Spleen (tissue), 7 donors: Measurements from ENCODE around the gene KRT7.

Source experiments
- POLR2A ChIP-seq, 3 donors: fragments of 450-650 bp; IDR thresholded peaks; one replicate each; pipeline ENCODE4 v1.5.1; 2017; ENCODE audit warnings: antibody characterized with exemption in 3 of 3, mild to moderate bottlenecking in 1 of 3
- POLR2AphosphoS5 ChIP-seq, 3 donors: sonication (generic); formaldehyde crosslinking; IDR thresholded peaks; one replicate each; pipeline ENCODE4 v1.5.1; 2017; ENCODE audit warnings: antibody characterized with exemption in 3 of 3
- TF ChIP-seq, protein P1 (sequence below), 11 experiments: fragments of 200-600 bp in 7 of 11; fragments of 450-650 bp in 4 of 11; sonication (generic) in 4 of 11; IDR thresholded peaks in 8 of 11; conservative IDR thresholded peaks in 3 of 11; 1 replicate in 7 of 11; 2 replicates in 4 of 11; pipeline versions ENCODE4 v1.4.0 to v1.8.0; 2016 to 2021; ENCODE audit warnings: antibody characterized with exemption in 11 of 11, inconsistent platforms in 4 of 11, mild to moderate bottlenecking in 1 of 11
- donor health status: DM: no; HTN: no; CAD: no; lungs with moderate emphysema.
- donor health status: DM: no; HTN: no; CAD: no.
- donor health status: DM: no; HTN: no; CAD: no.

DNA sequence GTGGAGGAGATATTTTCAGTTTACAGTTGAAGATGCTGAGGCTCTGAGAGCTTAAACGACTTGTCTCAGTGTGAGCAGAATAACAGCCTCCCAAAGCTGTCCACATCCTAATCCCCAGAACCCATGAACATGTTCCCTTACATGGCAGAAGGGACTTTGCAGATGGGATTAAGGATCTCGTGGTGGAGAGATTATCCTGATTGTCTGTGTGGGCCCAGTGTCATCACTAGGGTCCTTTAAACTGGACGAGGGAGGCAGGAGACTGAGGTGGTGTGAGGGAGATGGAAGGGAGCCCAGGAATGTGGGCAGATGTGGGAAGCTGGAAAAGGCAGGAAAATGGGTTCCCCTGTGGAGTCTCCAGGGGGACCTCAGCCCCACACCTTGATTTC lies 31.6 kb upstream of the KRT7 start:
- TF ChIP-seq, protein P1, sequence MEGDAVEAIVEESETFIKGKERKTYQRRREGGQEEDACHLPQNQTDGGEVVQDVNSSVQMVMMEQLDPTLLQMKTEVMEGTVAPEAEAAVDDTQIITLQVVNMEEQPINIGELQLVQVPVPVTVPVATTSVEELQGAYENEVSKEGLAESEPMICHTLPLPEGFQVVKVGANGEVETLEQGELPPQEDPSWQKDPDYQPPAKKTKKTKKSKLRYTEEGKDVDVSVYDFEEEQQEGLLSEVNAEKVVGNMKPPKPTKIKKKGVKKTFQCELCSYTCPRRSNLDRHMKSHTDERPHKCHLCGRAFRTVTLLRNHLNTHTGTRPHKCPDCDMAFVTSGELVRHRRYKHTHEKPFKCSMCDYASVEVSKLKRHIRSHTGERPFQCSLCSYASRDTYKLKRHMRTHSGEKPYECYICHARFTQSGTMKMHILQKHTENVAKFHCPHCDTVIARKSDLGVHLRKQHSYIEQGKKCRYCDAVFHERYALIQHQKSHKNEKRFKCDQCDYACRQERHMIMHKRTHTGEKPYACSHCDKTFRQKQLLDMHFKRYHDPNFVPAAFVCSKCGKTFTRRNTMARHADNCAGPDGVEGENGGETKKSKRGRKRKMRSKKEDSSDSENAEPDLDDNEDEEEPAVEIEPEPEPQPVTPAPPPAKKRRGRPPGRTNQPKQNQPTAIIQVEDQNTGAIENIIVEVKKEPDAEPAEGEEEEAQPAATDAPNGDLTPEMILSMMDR (IDR thresholded peaks at IDR 0.05 in 8 of 11, conservative IDR thresholded peaks at IDR 0.05 in 3 of 11): no peak
- TF ChIP-seq POLR2A (IDR thresholded peaks at IDR 0.05): no peak
- TF ChIP-seq POLR2AphosphoS5 (IDR thresholded peaks at IDR 0.05): no peak
